Caco-2 (cell line): ENCODE data around the gene TCF7L2. TPM values are rescaled to one million over a fixed set of nuclear protein-coding genes. Genes with fewer than 3 reads are reported as not detected.

Experiments
- BruUV-seq: library from RNA; stranded (reverse); fragments of 400-500 nt; replicated peaks from 2 replicates; lab custom pipeline; 2021; lab: Mats Ljungman, UMichigan
- CTCF ChIA-PET: fragments of 300-600 bp; sonication (Branson Sonifier 250); formaldehyde crosslinking; loops from one replicate; lab custom pipeline; 2022; ENCODE audit warnings: antibody characterized with exemption; lab: Charles Lee
- POLR2A ChIA-PET: fragments of 300-600 bp; sonication (Branson Sonifier 250); formaldehyde crosslinking; loops from one replicate; lab custom pipeline; 2022; ENCODE audit warnings: antibody characterized with exemption; lab: Charles Lee
- DNase-seq, 2 experiments: peaks; one replicate each; pipeline versions ENCODE4 v3.0.0 to v3.0.0-alpha.2; 2020 to 2022
- H3K27me3 ChIP-seq: replicated peaks from 2 replicates; pipeline ENCODE4 v1.6.0; 2011; ENCODE audit warnings: low read length; ENCODE audit not compliant: control insufficient read depth, insufficient read depth
- H3K36me3 ChIP-seq: 2 replicates; pipeline ENCODE4 v1.5.1; 2011; ENCODE audit warnings: low read length; ENCODE audit not compliant: control insufficient read depth, insufficient read depth
- H3K4me1 ChIP-seq: fragments of 250-450 bp; sonication (Bioruptor Pico); 2 replicates; pipeline ENCODE4 v1.5.1; 2020; ENCODE audit warnings: mild to moderate bottlenecking
- H3K4me3 ChIP-seq: 2 replicates; pipeline ENCODE4 v1.5.1; 2011; ENCODE audit warnings: low read depth, mild to moderate bottlenecking, control low read depth, low read length
- H3K9me3 ChIP-seq: fragments of 250-450 bp; sonication (Bioruptor Pico); 2 replicates; pipeline ENCODE4 v1.5.1; 2020; ENCODE audit warnings: mild to moderate bottlenecking, moderate library complexity
- H3K27ac Mint-ChIP-seq: one replicate; pipeline ENCODE4 v1.8.0; 2022; ENCODE audit warnings: mixed read lengths; ENCODE audit not compliant: unreplicated experiment
- H3K27me3 Mint-ChIP-seq: one replicate; pipeline ENCODE4 v1.8.0; 2022; ENCODE audit warnings: mixed read lengths; ENCODE audit not compliant: insufficient read depth, unreplicated experiment
- H3K36me3 Mint-ChIP-seq: one replicate; pipeline ENCODE4 v1.8.0; 2022; ENCODE audit warnings: mild to moderate bottlenecking, mixed read lengths; ENCODE audit not compliant: insufficient read depth, unreplicated experiment
- H3K4me1 Mint-ChIP-seq: one replicate; pipeline ENCODE4 v1.8.0; 2022; ENCODE audit warnings: low read depth, mixed read lengths; ENCODE audit not compliant: unreplicated experiment
- H3K4me3 Mint-ChIP-seq: one replicate; pipeline ENCODE4 v1.8.0; 2022; ENCODE audit warnings: mild to moderate bottlenecking, moderate library complexity, mixed read lengths; ENCODE audit not compliant: unreplicated experiment
- H3K9me3 Mint-ChIP-seq: one replicate; pipeline ENCODE4 v1.8.0; 2022; ENCODE audit warnings: mixed read lengths; ENCODE audit not compliant: unreplicated experiment
- CTCF ChIP-seq, 2 experiments: fragments of 200-600 bp in 1 of 2; IDR thresholded peaks; 1 replicate in 1 of 2; 2 replicates in 1 of 2; pipeline versions ENCODE4 v1.5.1 to v1.8.0; 2011 to 2022; ENCODE audit warnings: antibody characterized with exemption in 1 of 2, control low read depth in 1 of 2, inconsistent platforms in 1 of 2, low read depth in 1 of 2, low read length in 1 of 2, mild to moderate bottlenecking in 1 of 2, moderate library complexity in 1 of 2; ENCODE audit not compliant: insufficient read depth in 1 of 2, severe bottlenecking in 1 of 2, unreplicated experiment in 1 of 2
- intact Hi-C: fragments of 100-400 bp; cut with micrococcal nuclease; formaldehyde crosslinking; loops from one replicate; pipeline ENCODE4 v1.10.0; 2022; ENCODE audit not compliant: unreplicated experiment
- total RNA-seq: library from RNA; stranded (reverse); gene quantifications from 2 replicates; pipeline ENCODE4 v1.2.3, GENCODE V29; 2022

The TCF7L2 gene
- total RNA-seq, 1 experiment from 2014 or later, result 45.4 TPM

GRCh38 chr10:112927980-112928379 lies 22.1 kb upstream of the TCF7L2 start:
- Mint-ChIP-seq H3K27ac (no peak overlapping the region), H3K27me3 (no peaks in the 10 kb centered on the region), H3K9me3 (peaks cover 8% of the 10 kb centered on the region), H3K4me1 (no peaks in the 10 kb centered on the region), H3K4me3 (no peak overlapping the region), H3K36me3 (peaks cover 5% of the 10 kb centered on the region)
- no peak for DNase-seq
- CTCF ChIA-PET, result interaction anchor here (0.7 kb wide), 1 partner anchor 35 kb away, joined by 3 read pairs; no protein-coding TSS in a partner anchor
- no TSS peak for BruUV-seq
- no peaks in the 10 kb centered on the region for H3K27me3 ChIP-seq
- H3K36me3 ChIP-seq, result no peaks in the 10 kb centered on the region
- H3K4me1 ChIP-seq, result no peaks in the 10 kb centered on the region
- intact Hi-C loops, result no loop called here
- no peak for TF ChIP-seq CTCF (IDR thresholded peaks at IDR 0.05; ENCODE audit: insufficient read depth in 1 of 2, low read depth in 1 of 2, low read length in 1 of 2, severe bottlenecking in 1 of 2, unreplicated experiment in 1 of 2)
- POLR2A ChIA-PET, result interaction anchor here (0.5 kb wide), 1 partner anchor 12 kb away, joined by 3 read pairs; no protein-coding TSS in a partner anchor
- no peaks in the 10 kb centered on the region for H3K9me3 ChIP-seq
- H3K4me3 ChIP-seq, result no peak overlapping the region

- H3K27me3 ChIP-seq, result no peaks in the 10 kb centered on the region
- no peak overlapping the region for H3K4me3 ChIP-seq
- no peaks in the 10 kb centered on the region for H3K27me3 Mint-ChIP-seq
- H3K4me1 Mint-ChIP-seq, result no peaks in the 10 kb centered on the region
- DNase-seq, result no peak
- H3K4me1 ChIP-seq, result no peaks in the 10 kb centered on the region
- intact Hi-C loops, result no loop called here
- CTCF ChIA-PET, result interaction anchor here (0.6 kb wide), 1 partner anchor 10 kb away, joined by 3 read pairs; no protein-coding TSS in a partner anchor
- BruUV-seq, result no TSS peak
- no peaks in the 10 kb centered on the region for H3K36me3 ChIP-seq
- peaks cover 8% of the 10 kb centered on the region for H3K9me3 Mint-ChIP-seq
- no peaks in the 10 kb centered on the region for H3K36me3 Mint-ChIP-seq
- no peak overlapping the region for H3K4me3 Mint-ChIP-seq
- no peaks in the 10 kb centered on the region for H3K9me3 ChIP-seq
- POLR2A ChIA-PET, result no interaction called here
- H3K27ac Mint-ChIP-seq, result no peak overlapping the region
- no peak for TF ChIP-seq CTCF (IDR thresholded peaks at IDR 0.05; ENCODE audit: insufficient read depth in 1 of 2, low read depth in 1 of 2, low read length in 1 of 2, severe bottlenecking in 1 of 2, unreplicated experiment in 1 of 2)
Observed at GRCh38 chr10:112932658-112933057, 17.4 kb upstream of the TCF7L2 start.

- ChIA-PET POLR2A (interaction anchor here (0.6 kb wide), 1 partner anchor 15 kb away, joined by 3 read pairs; no protein-coding TSS in a partner anchor), CTCF (interaction anchor here (0.7 kb wide), 1 partner anchor 25 kb away, joined by 3 read pairs; no protein-coding TSS in a partner anchor)
- DNase-seq, result no peak
- no peaks in the 10 kb centered on the region for H3K36me3 ChIP-seq
- H3K4me3 ChIP-seq, result no peak overlapping the region
- intact Hi-C loops, result no loop called here
- no peaks in the 10 kb centered on the region for H3K27me3 Mint-ChIP-seq
- no peaks in the 10 kb centered on the region for H3K9me3 ChIP-seq
- no peaks in the 10 kb centered on the region for H3K27me3 ChIP-seq
- no peak overlapping the region for H3K4me3 Mint-ChIP-seq
- peaks cover 9% of the 10 kb centered on the region for H3K4me1 ChIP-seq
- H3K9me3 Mint-ChIP-seq, result peaks cover 8% of the 10 kb centered on the region
- H3K36me3 Mint-ChIP-seq, result peaks cover 5% of the 10 kb centered on the region
- H3K27ac Mint-ChIP-seq, result no peak overlapping the region
- BruUV-seq, result no TSS peak
- no peak for TF ChIP-seq CTCF (IDR thresholded peaks at IDR 0.05; ENCODE audit: insufficient read depth in 1 of 2, low read depth in 1 of 2, low read length in 1 of 2, severe bottlenecking in 1 of 2, unreplicated experiment in 1 of 2)
- H3K4me1 Mint-ChIP-seq, result peaks cover 9% of the 10 kb centered on the region
Observed at GRCh38 chr10:112934193-112934592, 15.9 kb upstream of the TCF7L2 start.
